Hepatocyte (in vitro differentiated cells): ENCODE results near the gene FOXF2. TPM values are rescaled to one million over a fixed set of nuclear protein-coding genes. Genes with fewer than 3 reads are reported as not detected.
A peak's percentile ranks its signal among the peaks of the same experiment; 100 is the strongest.

Experiments used
- DNase-seq: peaks from one replicate; pipeline ENCODE4 v3.0.0-alpha.2; 2016; ENCODE audit warnings: low spot score
- H2AFZ ChIP-seq: fragments of 200-600 bp; sonication (generic); 2 replicates; pipeline ENCODE4 v1.6.0; 2016; ENCODE audit warnings: antibody characterized with exemption, mild to moderate bottlenecking
- H3K27ac ChIP-seq: fragments of 200-600 bp; sonication (generic); 2 replicates; pipeline ENCODE4 v1.5.1; 2016; ENCODE audit warnings: mild to moderate bottlenecking
- H3K27me3 ChIP-seq: fragments of 200-600 bp; sonication (generic); 2 replicates; pipeline ENCODE4 v1.6.1; 2016
- H3K36me3 ChIP-seq: fragments of 200-600 bp; sonication (generic); replicated peaks from 2 replicates; pipeline ENCODE4 v1.5.1; 2016; ENCODE audit warnings: low read depth; ENCODE audit not compliant: insufficient read depth
- H3K4me1 ChIP-seq: fragments of 200-600 bp; sonication (generic); 2 replicates; pipeline ENCODE4 v1.5.1; 2016; ENCODE audit warnings: mild to moderate bottlenecking, moderate library complexity; ENCODE audit not compliant: insufficient read depth
- H3K4me2 ChIP-seq: fragments of 200-600 bp; sonication (generic); 2 replicates; pipeline ENCODE4 v1.6.0; 2016
- H3K4me3 ChIP-seq: fragments of 200-600 bp; sonication (generic); 2 replicates; pipeline ENCODE4 v1.5.1; 2016; ENCODE audit warnings: mild to moderate bottlenecking
- H3K79me2 ChIP-seq: fragments of 200-600 bp; sonication (generic); 2 replicates; pipeline ENCODE4 v1.6.0; 2017; ENCODE audit warnings: mild to moderate bottlenecking
- H3K9me2 ChIP-seq: fragments of 200-600 bp; sonication (generic); replicated peaks from 2 replicates; pipeline ENCODE4 v1.6.0; 2017; ENCODE audit warnings: mild to moderate bottlenecking; ENCODE audit not compliant: insufficient read depth
- H3K9me3 ChIP-seq: fragments of 200-600 bp; sonication (generic); 2 replicates; pipeline ENCODE4 v1.5.1; 2016; ENCODE audit warnings: low read depth, mild to moderate bottlenecking
- H4K20me1 ChIP-seq: fragments of 200-600 bp; sonication (generic); 2 replicates; pipeline ENCODE4 v1.6.0; 2016; ENCODE audit warnings: mild to moderate bottlenecking; ENCODE audit not compliant: insufficient read depth, poor library complexity, severe bottlenecking
- EZH2 ChIP-seq: fragments of 200-600 bp; sonication (generic); IDR thresholded peaks from 2 replicates; pipeline ENCODE4 v1.6.1; 2016; ENCODE audit warnings: antibody characterized with exemption, mild to moderate bottlenecking, borderline replicate concordance
- EZH2phosphoT487 ChIP-seq: fragments of 200-600 bp; sonication (generic); IDR thresholded peaks from one replicate; pipeline ENCODE4 v1.6.1; 2018; ENCODE audit warnings: antibody characterized with exemption, mild to moderate bottlenecking, low read depth, moderate library complexity; ENCODE audit not compliant: unreplicated experiment, severe bottlenecking
- WGBS: methylation state at CpG from one replicate; pipeline ENCODE4 v1.1.6; 2016; ENCODE audit warnings: low lambda C conversion rate; ENCODE audit errors: missing lambda C conversion rate; 5-methylcytosine and 5-hydroxymethylcytosine counted together
- polyA plus RNA-seq: library from polyadenylated mRNA; unstranded; fragments of >200 nt; fragmentation: Nextera tagmentation; extraction: Ambion mirVana; gene quantifications from 2 replicates; pipeline ENCODE4 v1.2.1, GENCODE V29; 2016
- total RNA-seq: library from RNA; depleted of rRNA; stranded (reverse); fragments of >200 nt; gene quantifications from 2 replicates; pipeline ENCODE4 v1.2.3, GENCODE V29; 2014
- TF ChIP-seq, protein P1 (sequence below): fragments of 200-600 bp; sonication (generic); IDR thresholded peaks from 2 replicates; pipeline ENCODE4 v1.5.1; 2016; ENCODE audit warnings: antibody characterized with exemption, mild to moderate bottlenecking; ENCODE audit not compliant: poor library complexity

Gene FOXF2
- total and polyA plus RNA-seq, 2 experiments from 2014 or later = 28.0 to 31.5 TPM

DNA sequence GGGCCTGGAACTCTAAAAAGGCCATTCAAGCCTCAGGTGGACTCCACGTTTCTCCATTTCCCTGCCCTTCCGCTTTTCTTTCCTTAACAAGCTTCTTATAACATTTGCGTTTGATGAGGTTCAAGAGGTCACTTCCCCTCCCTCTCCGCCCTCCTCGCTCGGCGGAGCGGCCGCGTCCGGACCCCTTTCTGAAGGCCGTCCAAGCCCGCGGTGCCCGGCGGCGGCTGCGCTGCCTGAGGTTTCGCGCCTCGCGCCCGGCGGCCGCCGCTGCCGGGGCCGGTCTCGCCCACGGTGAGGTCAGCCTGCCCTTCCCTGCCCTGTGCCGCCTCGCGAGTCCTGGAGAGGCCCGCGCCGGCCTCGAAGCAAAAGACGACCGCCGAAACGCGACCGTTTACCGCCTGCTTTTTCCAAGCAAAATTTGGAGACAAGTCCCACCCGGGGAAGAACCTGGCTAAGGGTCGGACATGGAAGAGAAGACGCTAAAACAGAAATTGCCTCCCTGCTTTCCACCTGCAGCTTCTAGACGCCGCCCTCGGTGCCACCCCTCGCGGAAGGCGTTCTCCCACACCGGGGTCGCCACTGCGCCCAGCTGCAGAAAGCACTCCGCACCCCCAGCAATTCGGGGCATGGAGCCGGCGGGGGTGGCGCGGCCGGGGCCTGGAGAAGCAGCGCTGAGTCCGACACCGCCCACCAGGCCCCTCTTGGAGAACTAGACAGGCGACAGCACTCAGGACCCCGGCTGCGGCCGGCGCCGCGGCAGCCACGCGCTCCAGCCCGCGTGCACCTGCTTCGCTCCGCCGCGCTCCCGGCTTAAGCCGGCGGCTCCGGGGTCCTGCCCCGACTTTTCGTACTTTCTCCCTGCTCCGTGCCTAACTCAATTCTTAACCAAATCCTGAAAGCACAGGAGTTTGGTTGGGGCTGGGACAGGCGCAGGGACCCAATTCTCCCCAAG is 11.0 kb upstream of the FOXF2 start:
- peaks cover 96% of the 10 kb centered on the region for H3K27me3 ChIP-seq
- H3K4me2 ChIP-seq = peak overlapping the region; percentile 96
- H3K4me1 ChIP-seq = peaks cover 34% of the 10 kb centered on the region
- TF ChIP-seq EZH2 (peak; percentile 98), EZH2phosphoT487 (peak; percentile 58)
- TF ChIP-seq, protein P1, sequence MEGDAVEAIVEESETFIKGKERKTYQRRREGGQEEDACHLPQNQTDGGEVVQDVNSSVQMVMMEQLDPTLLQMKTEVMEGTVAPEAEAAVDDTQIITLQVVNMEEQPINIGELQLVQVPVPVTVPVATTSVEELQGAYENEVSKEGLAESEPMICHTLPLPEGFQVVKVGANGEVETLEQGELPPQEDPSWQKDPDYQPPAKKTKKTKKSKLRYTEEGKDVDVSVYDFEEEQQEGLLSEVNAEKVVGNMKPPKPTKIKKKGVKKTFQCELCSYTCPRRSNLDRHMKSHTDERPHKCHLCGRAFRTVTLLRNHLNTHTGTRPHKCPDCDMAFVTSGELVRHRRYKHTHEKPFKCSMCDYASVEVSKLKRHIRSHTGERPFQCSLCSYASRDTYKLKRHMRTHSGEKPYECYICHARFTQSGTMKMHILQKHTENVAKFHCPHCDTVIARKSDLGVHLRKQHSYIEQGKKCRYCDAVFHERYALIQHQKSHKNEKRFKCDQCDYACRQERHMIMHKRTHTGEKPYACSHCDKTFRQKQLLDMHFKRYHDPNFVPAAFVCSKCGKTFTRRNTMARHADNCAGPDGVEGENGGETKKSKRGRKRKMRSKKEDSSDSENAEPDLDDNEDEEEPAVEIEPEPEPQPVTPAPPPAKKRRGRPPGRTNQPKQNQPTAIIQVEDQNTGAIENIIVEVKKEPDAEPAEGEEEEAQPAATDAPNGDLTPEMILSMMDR = no peak
- no peaks in the 10 kb centered on the region for H3K9me2 ChIP-seq
- 5% methylated on average over 87 of the region's 89 CpGs for WGBS
- no peaks in the 10 kb centered on the region for H4K20me1 ChIP-seq
- H3K9me3 ChIP-seq = no peaks in the 10 kb centered on the region
- peaks cover 7% of the 10 kb centered on the region for H3K79me2 ChIP-seq
- peak overlapping the region; percentile 76 for H2AFZ ChIP-seq
- peak; percentile 15 for DNase-seq
- no peaks in the 10 kb centered on the region for H3K36me3 ChIP-seq
- H3K4me3 ChIP-seq = no peak overlapping the region
- H3K27ac ChIP-seq = no peak overlapping the region

DNA sequence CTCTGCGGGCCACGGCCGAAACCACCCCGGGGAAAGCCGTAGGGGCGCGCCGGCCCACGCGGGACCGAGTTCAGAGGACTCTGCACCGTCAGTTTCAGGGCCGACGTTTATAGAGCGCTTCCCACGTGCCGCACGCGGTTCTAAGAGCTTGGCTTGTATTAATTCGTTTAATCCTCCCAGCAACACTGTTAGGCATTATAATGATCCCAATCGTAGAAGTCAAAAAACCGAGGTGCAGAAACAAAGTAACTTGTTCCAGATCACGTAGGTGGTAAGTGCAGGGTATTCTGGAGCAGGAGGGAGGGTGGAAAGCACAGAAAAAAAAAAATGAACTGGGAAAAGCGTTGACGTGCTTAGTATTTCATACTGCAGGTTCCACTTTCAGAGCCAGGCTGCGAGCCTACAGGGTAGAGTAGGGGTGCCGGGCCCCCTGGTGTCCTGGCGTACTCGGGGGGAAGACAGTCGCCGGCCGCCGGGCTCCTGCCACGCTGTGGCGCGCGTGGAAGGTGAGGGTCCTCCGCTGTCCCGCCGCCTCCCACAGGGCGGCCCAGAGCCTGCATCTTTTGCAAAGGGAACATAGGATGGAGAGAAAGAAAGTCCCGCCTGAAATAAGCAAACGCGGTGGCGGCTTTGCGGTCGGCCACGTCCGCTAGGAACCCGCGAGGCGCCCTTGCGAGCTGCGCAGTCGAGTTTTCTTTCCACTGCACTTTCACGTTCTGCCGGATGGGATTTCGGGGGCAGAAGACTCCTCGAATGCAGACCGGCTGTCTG is 10.2 kb upstream of the FOXF2 start:
- H3K4me3 ChIP-seq = no peak overlapping the region

DNA sequence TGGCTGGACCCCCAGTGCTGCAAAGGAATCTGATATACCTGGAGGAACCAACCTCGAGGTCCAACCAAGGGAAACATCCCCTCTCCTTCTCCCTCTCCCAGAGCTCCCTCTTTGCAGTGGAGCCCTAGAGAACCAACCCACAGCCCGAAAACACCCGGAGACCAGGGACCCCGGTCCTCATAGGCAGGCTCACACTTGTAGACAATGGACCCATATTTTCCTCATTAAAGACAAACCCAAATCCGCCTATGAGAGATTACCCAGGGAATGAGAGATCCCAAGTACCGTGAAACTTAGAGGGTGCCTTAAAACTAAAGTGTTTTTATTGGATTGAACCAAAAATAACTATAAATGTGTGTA is 9.6 kb upstream of the FOXF2 start:
- peak overlapping the region; percentile 73 for H3K27ac ChIP-seq
- H3K9me3 ChIP-seq = no peaks in the 10 kb centered on the region
- H3K79me2 ChIP-seq = peaks cover 18% of the 10 kb centered on the region
- H3K9me2 ChIP-seq = no peaks in the 10 kb centered on the region
- peaks cover 40% of the 10 kb centered on the region for H3K4me1 ChIP-seq
- no peak overlapping the region for H3K4me3 ChIP-seq
- WGBS = 26% methylated on average over 6 of the region's 6 CpGs
- no peaks in the 10 kb centered on the region for H3K36me3 ChIP-seq
- no peaks in the 10 kb centered on the region for H4K20me1 ChIP-seq
- TF ChIP-seq, protein P1 = no peak
- TF ChIP-seq EZH2 (no peak), EZH2phosphoT487 (no peak)
- H3K4me2 ChIP-seq = peak overlapping the region; percentile 96
- DNase-seq = no peak
- H3K27me3 ChIP-seq = peaks cover 96% of the 10 kb centered on the region
- no peak overlapping the region for H2AFZ ChIP-seq

More for the DNA sequence above, 10.2 kb upstream of the FOXF2 start:
- Histone ChIP-seq H3K4me2 (peak overlapping the region; percentile 96), H3K79me2 (peaks cover 15% of the 10 kb centered on the region), H3K36me3 (no peaks in the 10 kb centered on the region), H2AFZ (peak overlapping the region; percentile 76), H3K4me1 (peaks cover 37% of the 10 kb centered on the region), H3K9me2 (no peaks in the 10 kb centered on the region), H3K9me3 (no peaks in the 10 kb centered on the region), H4K20me1 (no peaks in the 10 kb centered on the region), H3K27ac (peak overlapping the region; percentile 73), H3K27me3 (peaks cover 96% of the 10 kb centered on the region)
- TF ChIP-seq, protein P1 = no peak
- peak; percentile 65 for TF ChIP-seq EZH2
- peak; percentile 82 for TF ChIP-seq EZH2phosphoT487
- 12% methylated on average over 60 of the region's 60 CpGs for WGBS
- DNase-seq = no peak
